Thyroid gland (tissue), 4 donors: ENCODE results near the gene TCF7.

Experiments used
- CTCF ChIP-seq, 6 experiments: fragments of 200-600 bp in 3 of 6; fragments of 450-650 bp in 3 of 6; sonication (generic) in 3 of 6; IDR thresholded peaks; one replicate each; pipeline ENCODE4 v1.5.1; 2016 to 2019; ENCODE audit warnings: antibody characterized with exemption in 6 of 6, mild to moderate bottlenecking in 2 of 6, inconsistent platforms in 1 of 6, moderate library complexity in 1 of 6
- POLR2A ChIP-seq, 2 donors: fragments of 450-650 bp; IDR thresholded peaks; one replicate each; pipeline ENCODE4 v1.6.1; 2017; ENCODE audit warnings: antibody characterized with exemption in 2 of 2, mild to moderate bottlenecking in 2 of 2, moderate library complexity in 1 of 2

- TF ChIP-seq CTCF (IDR thresholded peaks at IDR 0.05) (no peak), POLR2A (IDR thresholded peaks at IDR 0.05) (no peak)
Measured at GRCh38 chr5:134146651-134147518, 32.4 kb downstream of the TCF7 start.
